GM13976 (cell line): ENCODE data around the gene TNNI3K.

Experiments
- DNase-seq: peaks from one replicate; pipeline ENCODE4 v3.0.0; 2012; ENCODE audit warnings: low spot score
- CTCF ChIP-seq: IDR thresholded peaks from 2 replicates; pipeline ENCODE4 v1.5.1; 2012; ENCODE audit warnings: borderline replicate concordance, mild to moderate bottlenecking; ENCODE audit not compliant: insufficient read depth; ENCODE audit errors: extremely low read depth, missing control alignments, control extremely low read depth
- in situ Hi-C: fragments of 300-500 bp; cut with MboI; formaldehyde crosslinking; loops from one replicate; pipeline ENCODE4 v1.12.0; 2022; ENCODE audit warnings: low sequenced_read_pairs, mixed read lengths, inconsistent platforms; ENCODE audit not compliant: unreplicated experiment

TNNI3K gene

GRCh38 chr1:74452035-74452434, 216.8 kb downstream of the TNNI3K start:
- DNase-seq = no peak
- in situ Hi-C loops = no loop called here

DNA sequence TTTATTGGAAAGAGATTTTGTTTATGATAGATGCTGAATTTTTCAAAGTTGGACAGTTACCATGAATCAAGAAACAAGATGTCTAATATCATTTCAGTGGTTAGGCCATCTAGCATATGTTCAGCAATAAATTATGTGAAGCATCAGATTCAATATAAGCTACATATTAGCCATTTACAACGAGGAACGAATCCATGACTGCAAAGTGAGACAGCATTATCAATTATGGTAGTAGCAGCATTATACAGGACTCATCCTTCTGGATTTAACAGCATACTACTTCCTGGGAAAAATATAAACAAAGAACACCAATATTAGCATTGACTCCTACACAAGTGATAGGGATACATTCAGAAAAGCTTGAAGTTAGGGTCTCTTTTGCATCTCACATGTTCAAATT, 218.1 kb downstream of the TNNI3K start:
- TF ChIP-seq CTCF = no peak
- no peak for DNase-seq
- in situ Hi-C loops = no loop called here

More at GRCh38 chr1:74452035-74452434, 216.8 kb downstream of the TNNI3K start:
- no peak for TF ChIP-seq CTCF

GRCh38 chr1:74455390-74455789, 220.2 kb downstream of the TNNI3K start:
- DNase-seq = no peak
- no peak for TF ChIP-seq CTCF
- in situ Hi-C loops = no loop called here

GRCh38 chr1:74457253-74457652, 222.1 kb downstream of the TNNI3K start:
- TF ChIP-seq CTCF = no peak
- no peak for DNase-seq
- in situ Hi-C loops = no loop called here

DNA sequence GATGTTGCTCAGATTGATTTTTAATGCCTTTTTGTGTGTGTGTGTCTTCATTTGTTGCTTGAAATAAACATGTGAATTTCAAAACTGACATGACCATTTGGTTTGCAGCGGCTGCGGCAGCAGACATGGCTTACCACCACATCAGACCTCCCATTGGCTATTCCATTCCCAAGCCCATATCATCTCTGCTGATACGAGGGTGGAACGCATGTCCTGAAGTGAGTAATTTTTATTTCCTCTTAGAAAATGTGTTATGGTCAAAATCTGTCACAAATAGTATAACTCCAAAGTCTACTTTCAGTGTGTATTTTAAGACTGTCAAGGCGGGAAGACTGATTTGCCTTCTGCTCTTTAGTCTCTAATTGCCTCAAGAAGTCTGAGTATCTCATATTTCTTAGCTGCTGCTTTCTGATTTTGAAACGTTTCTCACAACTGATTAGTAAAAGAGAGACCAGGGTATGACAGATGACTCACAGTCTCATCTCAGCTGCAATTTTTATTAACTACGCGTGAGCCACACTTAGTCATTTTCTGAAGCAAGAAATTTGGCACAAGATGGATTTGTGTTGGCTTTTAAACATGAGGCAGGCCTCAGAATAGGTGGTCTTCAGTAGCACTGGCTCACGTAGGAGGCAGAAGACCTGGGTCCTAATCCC, 228.3 kb downstream of the TNNI3K start:
- TF ChIP-seq CTCF = no peak
- peak; percentile 20 for DNase-seq
- in situ Hi-C loops = no loop called here

DNA sequence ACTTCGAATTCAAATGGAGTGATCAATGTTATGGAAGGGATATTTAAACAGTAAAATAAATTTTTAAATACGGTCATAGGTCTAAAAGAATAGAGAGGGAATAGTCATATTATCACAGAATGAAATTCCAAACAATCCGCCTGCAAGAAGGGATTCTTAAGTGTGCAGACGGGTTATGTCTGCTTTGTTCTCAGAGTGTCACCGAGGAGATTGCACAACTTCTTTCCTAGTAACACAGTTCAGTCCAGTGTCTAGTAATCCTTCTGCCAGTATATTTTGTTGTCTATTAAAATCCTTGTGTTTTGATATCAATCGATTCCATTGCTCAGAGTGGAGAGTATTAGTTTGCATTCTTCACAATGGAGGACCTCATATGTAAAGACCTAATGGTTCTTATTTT, 228.8 kb downstream of the TNNI3K start:
- in situ Hi-C loops = no loop called here
- TF ChIP-seq CTCF = no peak

More for the DNA sequence above, 228.8 kb downstream of the TNNI3K start:
- no peak for DNase-seq
